ENCODE data around the gene CFAP20DC. TPM values are rescaled to one million over a fixed set of nuclear protein-coding genes. Genes with fewer than 3 reads are reported as not detected.

The CFAP20DC gene
- total RNA-seq, 4 donors from 2014 or later: 0.13 to 1.6 (median 0.35) TPM; not detected in 1

GRCh38 chr3:58993547-58993946 lies 56.3 kb downstream of the CFAP20DC start:
- H3K27ac ChIP-seq: no peak overlapping the region
- H3K9me3 ChIP-seq: no peaks in the 10 kb centered on the region
- no peaks in the 10 kb centered on the region for H3K36me3 ChIP-seq
- no peaks in the 10 kb centered on the region for H3K27me3 ChIP-seq
- WGBS, 2 donors (ENCODE audit: low coverage in 1 of 2): 82% methylated on average over 2 of the region's 2 CpGs; no CpG with 5 or more reads in 1 of the 2 donors
- no peak for ATAC-seq
- no peaks in the 10 kb centered on the region for H3K4me1 ChIP-seq
- no peak for TF ChIP-seq CTCF (IDR thresholded peaks at IDR 0.05)
- no peak for TF ChIP-seq EP300 (IDR thresholded peaks at IDR 0.05)
- no peak for TF ChIP-seq POLR2A (IDR thresholded peaks at IDR 0.05)
- TF ChIP-seq POLR2AphosphoS5 (IDR thresholded peaks at IDR 0.05): no peak
- no peak overlapping the region for H3K4me3 ChIP-seq

DNA sequence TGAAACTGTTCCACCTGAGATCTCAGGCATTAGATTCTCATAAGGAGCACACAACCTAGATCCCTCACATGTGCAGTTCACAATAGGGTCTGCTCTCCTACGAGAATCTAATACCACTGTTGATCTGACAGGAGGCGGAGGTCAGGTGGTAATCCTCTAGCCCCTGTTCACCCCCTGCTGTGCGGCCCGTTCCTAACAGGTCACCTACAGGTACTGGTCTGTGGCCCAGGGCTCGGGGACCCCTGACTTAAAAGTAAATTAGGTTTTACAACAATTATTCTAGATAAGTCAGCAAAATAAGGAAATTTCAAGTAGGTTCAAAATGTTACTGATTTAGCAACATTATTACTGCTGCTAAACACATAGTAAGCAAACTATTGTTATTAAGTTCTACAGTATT lies 58.2 kb downstream of the CFAP20DC start:
- Histone ChIP-seq H3K27ac (no peak overlapping the region), H3K36me3 (no peaks in the 10 kb centered on the region), H3K27me3 (no peaks in the 10 kb centered on the region), H3K9me3 (peaks cover 0 to 6% (median 0%) of the 10 kb centered on the region in 3 donors), H3K4me3 (no peak overlapping the region), H3K4me1 (no peaks in the 10 kb centered on the region)
- TF ChIP-seq POLR2A (IDR thresholded peaks at IDR 0.05): no peak
- WGBS, 2 donors (ENCODE audit: low coverage in 1 of 2): 80 to 100% methylated on average over 1 of the region's 5 CpGs
- ATAC-seq: no peak

- H3K27ac ChIP-seq: no peak overlapping the region
These were observed 58.8 kb downstream of the CFAP20DC start for GRCh38 chr3:58991026-58991425.

GRCh38 chr3:58989955-58990354 lies 59.9 kb downstream of the CFAP20DC start:
- no peaks in the 10 kb centered on the region for H3K36me3 ChIP-seq
- peaks cover 0 to 13% (median 0%) of the 10 kb centered on the region in 3 donors for H3K9me3 ChIP-seq
- ATAC-seq: no peak
- no peaks in the 10 kb centered on the region for H3K27me3 ChIP-seq
- no peak overlapping the region for H3K27ac ChIP-seq
- no peak overlapping the region for H3K4me3 ChIP-seq
- TF ChIP-seq EP300 (IDR thresholded peaks at IDR 0.05) (no peak), POLR2AphosphoS5 (IDR thresholded peaks at IDR 0.05) (no peak), CTCF (IDR thresholded peaks at IDR 0.05) (no peak), POLR2A (IDR thresholded peaks at IDR 0.05) (no peak)
- no peaks in the 10 kb centered on the region for H3K4me1 ChIP-seq

More at GRCh38 chr3:58991026-58991425, 58.8 kb downstream of the CFAP20DC start:
- H3K9me3 ChIP-seq: peaks cover 0 to 12% (median 0%) of the 10 kb centered on the region in 3 donors
- no peak for ATAC-seq
- TF ChIP-seq EP300 (IDR thresholded peaks at IDR 0.05) (no peak), POLR2A (IDR thresholded peaks at IDR 0.05) (no peak), POLR2AphosphoS5 (IDR thresholded peaks at IDR 0.05) (no peak), CTCF (IDR thresholded peaks at IDR 0.05) (no peak)
- H3K27me3 ChIP-seq: no peaks in the 10 kb centered on the region
- no peaks in the 10 kb centered on the region for H3K36me3 ChIP-seq
- no peaks in the 10 kb centered on the region for H3K4me1 ChIP-seq
- H3K4me3 ChIP-seq: no peak overlapping the region

- Histone ChIP-seq H3K9me3 (peaks cover 0 to 13% (median 0%) of the 10 kb centered on the region in 3 donors), H3K27ac (no peak overlapping the region), H3K4me3 (no peak overlapping the region), H3K27me3 (no peaks in the 10 kb centered on the region), H3K4me1 (no peaks in the 10 kb centered on the region), H3K36me3 (no peaks in the 10 kb centered on the region)
- ATAC-seq: no peak
- TF ChIP-seq POLR2A (IDR thresholded peaks at IDR 0.05) (no peak), EP300 (IDR thresholded peaks at IDR 0.05) (no peak), CTCF (IDR thresholded peaks at IDR 0.05) (no peak)
These were observed 60.7 kb downstream of the CFAP20DC start for GRCh38 chr3:58989163-58989562.

DNA sequence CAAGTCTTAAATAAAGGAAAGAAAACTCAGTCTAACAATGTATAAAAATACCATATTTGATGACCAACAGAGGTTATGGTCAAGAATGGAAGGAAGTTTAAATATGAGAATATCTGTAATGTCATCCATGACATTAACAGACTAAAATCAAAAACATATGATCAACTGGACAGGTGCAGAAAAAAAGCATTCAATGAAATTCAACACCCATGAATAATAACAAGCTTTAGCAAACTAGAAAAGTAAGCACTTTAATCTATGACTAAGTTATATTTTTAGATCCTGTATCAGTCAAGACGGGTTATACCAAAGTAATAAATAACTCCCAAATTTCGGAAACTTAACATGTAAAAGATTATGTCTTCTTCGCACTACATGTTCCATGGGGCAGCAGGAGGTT lies 61.8 kb downstream of the CFAP20DC start:
- H3K4me3 ChIP-seq: no peak overlapping the region
- no peaks in the 10 kb centered on the region for H3K27me3 ChIP-seq
- peaks cover 0 to 13% (median 0%) of the 10 kb centered on the region in 3 donors for H3K9me3 ChIP-seq
- H3K4me1 ChIP-seq: no peaks in the 10 kb centered on the region
- no peak overlapping the region for H3K27ac ChIP-seq
- TF ChIP-seq CTCF (IDR thresholded peaks at IDR 0.05) (no peak), POLR2AphosphoS5 (IDR thresholded peaks at IDR 0.05) (no peak), POLR2A (IDR thresholded peaks at IDR 0.05) (no peak), EP300 (IDR thresholded peaks at IDR 0.05) (no peak)
- no peak for ATAC-seq
- H3K36me3 ChIP-seq: no peaks in the 10 kb centered on the region
- WGBS, 2 donors (ENCODE audit: low coverage in 1 of 2): 90 to 93% methylated on average over 3 of the region's 3 CpGs

All from gastroesophageal sphincter (tissue), 4 donors.